Stimulated activated CD8-positive, alpha-beta memory T cell treated with anti-CD3 and anti-CD28 coated beads, Interleukin-2, amount 100 ng/mL, for 48 hours (primary cell): ENCODE measurements around the gene SLC6A3.
"Not testable (repeated sequence)": the region's sequence is repeated elsewhere in the genome, so short reads cannot be mapped to it uniquely, and the experiment has no call there.

Experiments used
- DNase-seq, 2 donors: peaks; one replicate each; pipeline ENCODE4 v3.0.0-alpha.2; 2020; ENCODE audit warnings: low read depth in 2 of 2

Gene SLC6A3

GRCh38 chr5:1465117-1465516 is 19.9 kb upstream of the SLC6A3 start:
- DNase-seq, result no peak

- DNase-seq, result no peak
These were observed 19.3 kb upstream of the SLC6A3 start for GRCh38 chr5:1464511-1464910.

- no peak for DNase-seq
These were observed 18.8 kb upstream of the SLC6A3 start for GRCh38 chr5:1464096-1464446.

- DNase-seq, result no peak
These were observed 18.3 kb upstream of the SLC6A3 start for GRCh38 chr5:1463326-1464095.

- no peak for DNase-seq
These were observed 17.1 kb upstream of the SLC6A3 start for GRCh38 chr5:1462358-1462757.

- no peak for DNase-seq
These were observed 16.2 kb upstream of the SLC6A3 start for GRCh38 chr5:1461396-1461795.

GRCh38 chr5:1460054-1460682 is 14.9 kb upstream of the SLC6A3 start:
- no peak for DNase-seq

- not testable (repeated sequence) for DNase-seq
These were observed 14.2 kb upstream of the SLC6A3 start for GRCh38 chr5:1459435-1459834.

- not testable (repeated sequence) for DNase-seq
These were observed 11.1 kb upstream of the SLC6A3 start for GRCh38 chr5:1456110-1456881.

GRCh38 chr5:1453613-1454012 is 8.4 kb upstream of the SLC6A3 start:
- DNase-seq, result no peak

GRCh38 chr5:1449081-1449630 is 3.9 kb upstream of the SLC6A3 start:
- DNase-seq, result no peak

- DNase-seq, result peak; percentile 23 to 34
These were observed 3.3 kb upstream of the SLC6A3 start for GRCh38 chr5:1448511-1449011.

- DNase-seq, result peak; percentile 8 to 33
These were observed 2.6 kb upstream of the SLC6A3 start for GRCh38 chr5:1447671-1448361.

GRCh38 chr5:1446602-1447343 is 1.5 kb upstream of the SLC6A3 start:
- no peak for DNase-seq

GRCh38 chr5:1445689-1446601 is 705 bp upstream of the SLC6A3 start:
- no peak for DNase-seq

GRCh38 chr5:1444361-1445189 is 665 bp downstream of the SLC6A3 start:
- no peak for DNase-seq

- DNase-seq, result no peak
These were observed 1.3 kb downstream of the SLC6A3 start for GRCh38 chr5:1443991-1444360.

GRCh38 chr5:1443171-1443570 is 2.1 kb downstream of the SLC6A3 start:
- DNase-seq, result no peak
